Keratinocyte (primary cell): Measurements from ENCODE around the gene NEURL1. TPM values are rescaled to one million over a fixed set of nuclear protein-coding genes. Genes with fewer than 3 reads are reported as not detected.
"Not testable (repeated sequence)": the region's sequence is repeated elsewhere in the genome, so short reads cannot be mapped to it uniquely, and the experiment has no call there.

Source experiments
- DNase-seq: peaks from one replicate; pipeline ENCODE4 v3.0.0-alpha.2; 2011; ENCODE audit warnings: low read depth, missing footprints, low spot score
- FAIRE-seq: peaks from 2 replicates; lab custom pipeline; 2011; peaks lifted over from hg19 to GRCh38; lab: Jason Lieb, UNC
- H2AFZ ChIP-seq: 2 replicates; pipeline ENCODE4 v1.6.0; 2012; ENCODE audit warnings: low read length, control low read depth, inconsistent platforms; ENCODE audit not compliant: control insufficient read depth
- H3K27ac ChIP-seq: 2 replicates; pipeline ENCODE4 v1.5.1; 2011; ENCODE audit warnings: low read length; ENCODE audit not compliant: control insufficient read depth, insufficient read depth
- H3K27me3 ChIP-seq: 3 replicates; pipeline ENCODE4 v1.6.0; 2011; ENCODE audit warnings: low read length; ENCODE audit not compliant: control insufficient read depth, insufficient read depth; ENCODE audit errors: extremely low read depth
- H3K36me3 ChIP-seq, 2 experiments: 2 replicates in 1 of 2; 3 replicates in 1 of 2; pipeline ENCODE4 v1.5.1; 2011; ENCODE audit warnings: low read length in 2 of 2, mild to moderate bottlenecking in 1 of 2; ENCODE audit not compliant: control insufficient read depth in 2 of 2, insufficient read depth in 2 of 2; ENCODE audit errors: extremely low read depth in 1 of 2
- H3K4me1 ChIP-seq: 3 replicates; pipeline ENCODE4 v1.5.1; 2011; ENCODE audit warnings: low read length; ENCODE audit not compliant: control insufficient read depth, insufficient read depth; ENCODE audit errors: extremely low read depth
- H3K4me2 ChIP-seq: 3 replicates; pipeline ENCODE4 v1.6.0; 2011; ENCODE audit warnings: low read depth, low read length; ENCODE audit not compliant: control insufficient read depth, insufficient read depth; ENCODE audit errors: extremely low read depth
- H3K4me3 ChIP-seq, 3 experiments: fragments of 200-600 bp in 1 of 3; sonication (generic) in 1 of 3; 2 replicates in 2 of 3; 3 replicates in 1 of 3; pipeline ENCODE4 v1.5.1; 2011 to 2016; ENCODE audit warnings: low read length in 3 of 3, mild to moderate bottlenecking in 3 of 3, control low read depth in 2 of 3, inconsistent platforms in 1 of 3, low read depth in 1 of 3, mixed read lengths in 1 of 3, mixed run types in 1 of 3, moderate library complexity in 1 of 3; ENCODE audit not compliant: control insufficient read depth in 2 of 3, insufficient read depth in 2 of 3; ENCODE audit errors: extremely low read depth in 1 of 3
- H3K79me2 ChIP-seq: 2 replicates; pipeline ENCODE4 v1.6.0; 2012; ENCODE audit warnings: low read length; ENCODE audit not compliant: control insufficient read depth, insufficient read depth
- H3K9ac ChIP-seq: 3 replicates; pipeline ENCODE4 v1.6.0; 2011; ENCODE audit warnings: low read length; ENCODE audit not compliant: control insufficient read depth, insufficient read depth; ENCODE audit errors: extremely low read depth
- H3K9me1 ChIP-seq: 3 replicates; pipeline ENCODE4 v1.6.0; 2011; ENCODE audit warnings: low read length; ENCODE audit not compliant: control insufficient read depth, insufficient read depth; ENCODE audit errors: extremely low read depth
- H3K9me3 ChIP-seq: 2 replicates; pipeline ENCODE4 v1.5.1; 2012; ENCODE audit warnings: low read depth, low read length; ENCODE audit not compliant: control insufficient read depth
- H4K20me1 ChIP-seq: 3 replicates; pipeline ENCODE4 v1.6.0; 2011; ENCODE audit warnings: low read length; ENCODE audit not compliant: control insufficient read depth, insufficient read depth; ENCODE audit errors: extremely low read depth
- EZH2 ChIP-seq: IDR thresholded peaks from one replicate; pipeline ENCODE4 v1.6.1; 2012; ENCODE audit warnings: inconsistent platforms, mild to moderate bottlenecking, low read length, moderate library complexity
- dilution Hi-C: fragments of 300-500 bp; cut with MboI; formaldehyde crosslinking; loops from one replicate; pipeline ENCODE4 v1.7.0; 2020; ENCODE audit warnings: low sequenced_read_pairs; ENCODE audit not compliant: extremely low pct_ligation_motif_present
- polyA plus RNA-seq, 5 experiments: library from polyadenylated mRNA; depleted of rRNA in 3 of 5; stranded (reverse) in 3 of 5; stranded (forward) in 1 of 5; unstranded in 1 of 5; fragments of >200 nt; gene quantifications; 1 replicate in 1 of 5; 2 replicates in 3 of 5; 3 replicates in 1 of 5; pipeline versions ENCODE4 v1.2.1 to v1.2.3, GENCODE V29; 2011 to 2012; ENCODE audit warnings: missing spikeins in 2 of 5, low read depth in 1 of 5, low replicate concordance in 1 of 5
- TF ChIP-seq, protein P1 (sequence below), 3 experiments: IDR thresholded peaks in 1 of 3; conservative IDR thresholded peaks in 1 of 3; optimal IDR thresholded peaks in 1 of 3; 2 replicates in 2 of 3; 3 replicates in 1 of 3; pipeline versions ENCODE3 to v1.5.1; 2011; ENCODE audit warnings: low read length in 3 of 3, mild to moderate bottlenecking in 3 of 3, moderate library complexity in 2 of 3, control low read depth in 1 of 3, inconsistent platforms in 1 of 3; ENCODE audit not compliant: insufficient read depth in 2 of 3; ENCODE audit errors: extremely low read depth in 1 of 3

NEURL1 gene
- polyA plus RNA-seq, 1 donor (not counting 4 experiments of a cell fraction or from before 2014, with no cell fraction given), result 0.03 TPM

DNA sequence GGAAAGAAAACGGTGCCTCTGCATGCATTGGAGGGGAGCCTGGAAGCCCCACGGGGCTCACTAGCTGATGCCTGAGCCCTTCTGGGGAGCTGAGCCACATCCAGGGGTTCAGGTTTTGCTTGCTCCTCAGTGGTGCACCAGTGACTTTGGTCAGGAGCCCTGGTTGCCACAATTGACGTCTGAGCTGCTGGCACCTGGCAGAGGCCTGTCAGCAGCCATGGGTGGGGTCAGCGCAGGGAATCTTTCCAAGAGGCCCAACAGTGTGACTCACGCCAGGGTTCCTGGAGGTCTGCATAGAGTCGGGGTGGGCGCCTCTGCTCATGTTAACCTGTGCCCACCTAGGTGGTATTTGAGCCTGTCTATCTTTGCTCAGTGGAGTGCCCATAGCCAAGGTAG, 138.7 kb downstream of the NEURL1 start:
- H3K9ac ChIP-seq, result no peak overlapping the region
- H3K36me3 ChIP-seq, result peaks cover 42 to 64% of the 10 kb centered on the region in 2 experiments
- dilution Hi-C loops, result no loop called here

GRCh38 chr10:103632871-103633270, 139.4 kb downstream of the NEURL1 start:
- H3K4me3 ChIP-seq, FAIRE-seq, H3K9me3 ChIP-seq, H3K9ac ChIP-seq, dilution Hi-C loops, H3K4me1 ChIP-seq, H3K4me2 ChIP-seq, H2AFZ ChIP-seq, H3K9me1 ChIP-seq, DNase-seq, H3K27me3 ChIP-seq, H3K27ac ChIP-seq: not testable (repeated sequence)
- peaks cover 24% of the 10 kb centered on the region for H3K79me2 ChIP-seq
- peaks cover 22% of the 10 kb centered on the region for H4K20me1 ChIP-seq
- peaks cover 46 to 58% of the 10 kb centered on the region in 2 experiments for H3K36me3 ChIP-seq

More for the DNA sequence above, 138.7 kb downstream of the NEURL1 start:
- no peaks in the 10 kb centered on the region for H3K9me3 ChIP-seq
- no peak overlapping the region for H3K4me3 ChIP-seq
- no peak for DNase-seq
- H3K27ac ChIP-seq, result no peak overlapping the region
- H3K9me1 ChIP-seq, result no peaks in the 10 kb centered on the region
- TF ChIP-seq, protein P1, sequence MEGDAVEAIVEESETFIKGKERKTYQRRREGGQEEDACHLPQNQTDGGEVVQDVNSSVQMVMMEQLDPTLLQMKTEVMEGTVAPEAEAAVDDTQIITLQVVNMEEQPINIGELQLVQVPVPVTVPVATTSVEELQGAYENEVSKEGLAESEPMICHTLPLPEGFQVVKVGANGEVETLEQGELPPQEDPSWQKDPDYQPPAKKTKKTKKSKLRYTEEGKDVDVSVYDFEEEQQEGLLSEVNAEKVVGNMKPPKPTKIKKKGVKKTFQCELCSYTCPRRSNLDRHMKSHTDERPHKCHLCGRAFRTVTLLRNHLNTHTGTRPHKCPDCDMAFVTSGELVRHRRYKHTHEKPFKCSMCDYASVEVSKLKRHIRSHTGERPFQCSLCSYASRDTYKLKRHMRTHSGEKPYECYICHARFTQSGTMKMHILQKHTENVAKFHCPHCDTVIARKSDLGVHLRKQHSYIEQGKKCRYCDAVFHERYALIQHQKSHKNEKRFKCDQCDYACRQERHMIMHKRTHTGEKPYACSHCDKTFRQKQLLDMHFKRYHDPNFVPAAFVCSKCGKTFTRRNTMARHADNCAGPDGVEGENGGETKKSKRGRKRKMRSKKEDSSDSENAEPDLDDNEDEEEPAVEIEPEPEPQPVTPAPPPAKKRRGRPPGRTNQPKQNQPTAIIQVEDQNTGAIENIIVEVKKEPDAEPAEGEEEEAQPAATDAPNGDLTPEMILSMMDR (optimal IDR thresholded peaks at IDR 0.05 in 1 of 3, IDR thresholded peaks at IDR 0.05 in 1 of 3, conservative IDR thresholded peaks at IDR 0.05 in 1 of 3; ENCODE audit: extremely low read depth in 1 of 3, insufficient read depth in 2 of 3, low read length in 3 of 3), result no peak
- no peak for TF ChIP-seq EZH2
- no peak overlapping the region for H3K4me2 ChIP-seq
- no peak for FAIRE-seq
- H4K20me1 ChIP-seq, result peaks cover 19% of the 10 kb centered on the region
- no peaks in the 10 kb centered on the region for H3K4me1 ChIP-seq
- no peak overlapping the region for H2AFZ ChIP-seq
- peaks cover 19% of the 10 kb centered on the region for H3K79me2 ChIP-seq
- H3K27me3 ChIP-seq, result no peaks in the 10 kb centered on the region

DNA sequence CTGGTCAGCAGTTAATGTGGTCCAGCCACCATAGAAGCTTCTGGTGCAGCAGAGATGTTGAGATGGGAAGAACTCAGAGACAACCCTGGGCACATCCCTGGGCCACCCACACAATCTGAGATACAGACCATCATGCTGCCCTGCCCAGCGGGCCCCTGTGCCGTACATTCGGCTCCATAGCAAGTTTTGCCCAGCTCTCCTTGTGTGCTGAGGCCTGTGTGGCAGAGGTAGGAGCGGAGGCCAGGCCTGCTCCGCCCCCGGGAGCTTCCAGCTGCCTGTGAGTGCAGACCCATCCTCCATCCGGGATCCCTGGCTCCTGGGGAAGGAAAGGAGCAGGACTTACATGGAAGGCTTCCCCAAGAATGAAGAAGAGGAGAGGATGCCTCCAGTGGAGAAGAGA, 140.3 kb downstream of the NEURL1 start:
- no peak overlapping the region for H3K9ac ChIP-seq
- FAIRE-seq, result no peak
- no peak overlapping the region for H3K4me2 ChIP-seq
- H3K4me3 ChIP-seq, result no peak overlapping the region
- H3K4me1 ChIP-seq, result no peaks in the 10 kb centered on the region
- H4K20me1 ChIP-seq, result peaks cover 22% of the 10 kb centered on the region
- no peak for DNase-seq
- no peaks in the 10 kb centered on the region for H3K27me3 ChIP-seq
- no peaks in the 10 kb centered on the region for H3K9me1 ChIP-seq
- no peaks in the 10 kb centered on the region for H3K9me3 ChIP-seq
- TF ChIP-seq, protein P1 (optimal IDR thresholded peaks at IDR 0.05 in 1 of 3, IDR thresholded peaks at IDR 0.05 in 1 of 3, conservative IDR thresholded peaks at IDR 0.05 in 1 of 3; ENCODE audit: extremely low read depth in 1 of 3, insufficient read depth in 2 of 3, low read length in 3 of 3), result no peak
- no peak for TF ChIP-seq EZH2
- peaks cover 46 to 48% of the 10 kb centered on the region in 2 experiments for H3K36me3 ChIP-seq
- no peak overlapping the region for H3K27ac ChIP-seq
- peaks cover 32% of the 10 kb centered on the region for H3K79me2 ChIP-seq
- dilution Hi-C loops, result no loop called here
- no peak overlapping the region for H2AFZ ChIP-seq
